Measurements from ENCODE around the gene OR2A5. TPM values are rescaled to one million over a fixed set of nuclear protein-coding genes. Genes with fewer than 3 reads are reported as not detected.

Gene OR2A5
- total RNA-seq, 1 donor from 2014 or later: not detected

GRCh38 chr7:144026203-144026883, 22.4 kb upstream of the OR2A5 start:
- H3K9me3 ChIP-seq: no peaks in the 10 kb centered on the region
- no peak overlapping the region for H3K4me3 ChIP-seq
- DNase-seq (ENCODE audit: extremely low spot score in 2 of 2): no peak
- TF ChIP-seq POLR2AphosphoS5 (IDR thresholded peaks at IDR 0.05; ENCODE audit: insufficient read depth in 1 of 2, low read depth in 1 of 2): no peak
- no peak for TF ChIP-seq CTCF (IDR thresholded peaks at IDR 0.05)
- TF ChIP-seq POLR2A (IDR thresholded peaks at IDR 0.05): no peak
- intact Hi-C loops (cut with DNase I): no loop called here
- no peaks in the 10 kb centered on the region for H3K27me3 ChIP-seq
- no peaks in the 10 kb centered on the region for H3K4me1 ChIP-seq
- H3K27ac ChIP-seq: no peak overlapping the region
- H3K36me3 ChIP-seq: no peaks in the 10 kb centered on the region

- Histone ChIP-seq H3K27me3 (no peaks in the 10 kb centered on the region), H3K4me3 (no peak overlapping the region), H3K27ac (no peak overlapping the region), H3K9me3 (no peaks in the 10 kb centered on the region), H3K4me1 (no peaks in the 10 kb centered on the region), H3K36me3 (no peaks in the 10 kb centered on the region)
- no peak for DNase-seq (ENCODE audit: extremely low spot score in 2 of 2)
- intact Hi-C loops (cut with DNase I): no loop called here
- TF ChIP-seq CTCF (IDR thresholded peaks at IDR 0.05) (peak in 1 of 3 experiments; percentile 43), POLR2AphosphoS5 (IDR thresholded peaks at IDR 0.05; ENCODE audit: insufficient read depth in 1 of 2, low read depth in 1 of 2) (no peak), POLR2A (IDR thresholded peaks at IDR 0.05) (no peak)
Measured at GRCh38 chr7:144027070-144027469, 21.7 kb upstream of the OR2A5 start.

- intact Hi-C loops (cut with DNase I): no loop called here
- Histone ChIP-seq H3K9me3 (no peaks in the 10 kb centered on the region), H3K27me3 (no peaks in the 10 kb centered on the region), H3K4me3 (no peak overlapping the region), H3K4me1 (no peaks in the 10 kb centered on the region), H3K27ac (no peak overlapping the region), H3K36me3 (no peaks in the 10 kb centered on the region)
- TF ChIP-seq POLR2A (IDR thresholded peaks at IDR 0.05): no peak
- no peak for TF ChIP-seq POLR2AphosphoS5 (IDR thresholded peaks at IDR 0.05; ENCODE audit: insufficient read depth in 1 of 2, low read depth in 1 of 2)
- TF ChIP-seq CTCF (IDR thresholded peaks at IDR 0.05): no peak
- DNase-seq (ENCODE audit: extremely low spot score in 2 of 2): no peak
Measured at GRCh38 chr7:144027974-144028373, 20.8 kb upstream of the OR2A5 start.

- DNase-seq (ENCODE audit: extremely low spot score in 2 of 2): no peak
- H3K4me3 ChIP-seq: no peak overlapping the region
- H3K36me3 ChIP-seq: no peaks in the 10 kb centered on the region
- H3K27ac ChIP-seq: no peak overlapping the region
- H3K9me3 ChIP-seq: no peaks in the 10 kb centered on the region
- intact Hi-C loops (cut with DNase I): no loop called here
- no peak for TF ChIP-seq CTCF (IDR thresholded peaks at IDR 0.05)
- no peak for TF ChIP-seq POLR2AphosphoS5 (IDR thresholded peaks at IDR 0.05; ENCODE audit: insufficient read depth in 1 of 2, low read depth in 1 of 2)
- TF ChIP-seq POLR2A (IDR thresholded peaks at IDR 0.05): no peak
- no peaks in the 10 kb centered on the region for H3K27me3 ChIP-seq
- H3K4me1 ChIP-seq: no peaks in the 10 kb centered on the region
Measured at GRCh38 chr7:144028547-144028946, 20.2 kb upstream of the OR2A5 start.

GRCh38 chr7:144032516-144032915, 16.2 kb upstream of the OR2A5 start:
- intact Hi-C loops (cut with DNase I): no loop called here
- no peak overlapping the region for H3K27ac ChIP-seq
- DNase-seq (ENCODE audit: extremely low spot score in 2 of 2): no peak
- no peaks in the 10 kb centered on the region for H3K9me3 ChIP-seq
- no peaks in the 10 kb centered on the region for H3K4me1 ChIP-seq
- TF ChIP-seq POLR2AphosphoS5 (IDR thresholded peaks at IDR 0.05; ENCODE audit: insufficient read depth in 1 of 2, low read depth in 1 of 2) (no peak), CTCF (IDR thresholded peaks at IDR 0.05) (no peak), POLR2A (IDR thresholded peaks at IDR 0.05) (no peak)
- H3K36me3 ChIP-seq: no peaks in the 10 kb centered on the region
- H3K27me3 ChIP-seq: no peaks in the 10 kb centered on the region
- no peak overlapping the region for H3K4me3 ChIP-seq

All from vagina (tissue), 2 donors.